ENCODE results near the gene CELF4. TPM values are rescaled to one million over a fixed set of nuclear protein-coding genes. Genes with fewer than 3 reads are reported as not detected.

The CELF4 gene
- total and polyA plus RNA-seq, 2 of the 4 experiments (the other 2 are of a cell fraction): not detected

DNA sequence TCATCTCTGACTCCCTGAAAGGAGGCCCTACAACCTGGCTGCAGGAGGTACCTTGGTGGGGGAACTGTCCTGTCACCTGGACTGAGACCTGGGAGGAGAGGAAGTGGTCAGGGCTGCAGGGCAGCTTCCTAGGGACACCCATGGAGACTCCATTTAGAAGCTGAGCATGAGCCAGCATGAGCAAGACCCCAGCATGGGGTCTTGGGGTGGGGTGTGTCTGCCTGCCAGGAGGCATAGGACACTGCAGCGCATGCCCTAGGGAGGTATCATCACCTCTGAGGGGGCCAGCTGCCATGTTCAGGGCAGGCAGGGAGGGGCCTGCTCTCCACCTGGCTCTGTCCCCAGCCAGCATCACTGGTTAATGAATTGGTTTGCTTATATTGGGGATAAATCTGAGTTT, 249.7 kb downstream of the CELF4 start:
- Histone ChIP-seq H3K18ac (ENCODE audit: low read depth, low read length) (no peak overlapping the region), H3K4me2 (ENCODE audit: low read depth, low read length) (no peak overlapping the region), H4K91ac (ENCODE audit: insufficient read depth, low read depth, low read length) (no peak overlapping the region), H3K4ac (ENCODE audit: low read depth, low read length) (no peak overlapping the region), H2AFZ (replicated peaks; ENCODE audit: low read length, poor library complexity) (no peak overlapping the region), H3K4me1 (ENCODE audit: control insufficient read depth, insufficient read depth, low read length) (no peaks in the 10 kb centered on the region), H3K27ac (ENCODE audit: insufficient read depth, low read length) (no peak overlapping the region), H2BK20ac (ENCODE audit: low read depth, low read length) (no peak overlapping the region), H3K9me3 (ENCODE audit: control insufficient read depth, insufficient read depth, low read length) (no peaks in the 10 kb centered on the region), H2AK5ac (ENCODE audit: low read depth, low read length) (no peak overlapping the region), H2AK9ac (replicated peaks; ENCODE audit: low read depth, low read length, poor library complexity) (no peak overlapping the region), H3K9ac (ENCODE audit: low read depth, low read length) (no peak overlapping the region), H2BK5ac (ENCODE audit: low read depth, low read length, poor library complexity, severe bottlenecking) (no peak overlapping the region), H3K79me1 (ENCODE audit: low read depth in 1 of 2, low read length in 2 of 2) (no peaks in the 10 kb centered on the region), H4K20me1 (ENCODE audit: insufficient read depth, low read length) (no peaks in the 10 kb centered on the region), H3K23ac (ENCODE audit: low read depth, low read length) (no peak overlapping the region), H3K27me3 (ENCODE audit: control insufficient read depth, insufficient read depth, low read length) (peaks cover 17% of the 10 kb centered on the region), H3K14ac (replicated peaks; ENCODE audit: low read depth, low read length) (no peak overlapping the region), H3K56ac (ENCODE audit: extremely low read depth, insufficient read depth, low read length) (no peak overlapping the region), H3K4me3 (ENCODE audit: insufficient read depth, low read depth, low read length) (no peak overlapping the region), H3K9me1 (ENCODE audit: insufficient read depth, low read length) (no peaks in the 10 kb centered on the region), H4K5ac (ENCODE audit: low read depth, low read length) (no peak overlapping the region), H2BK15ac (ENCODE audit: low read depth, low read length) (no peak overlapping the region), H4K8ac (ENCODE audit: low read depth in 2 of 2, low read length in 2 of 2) (no peak overlapping the region), H2BK120ac (ENCODE audit: low read depth, low read length) (no peak overlapping the region), H3K36me3 (ENCODE audit: control insufficient read depth, insufficient read depth, low read length) (no peaks in the 10 kb centered on the region)
- TF ChIP-seq MAFK (IDR thresholded peaks at IDR 0.05; ENCODE audit: low read depth, low read length) (no peak), CHD1 (IDR thresholded peaks at IDR 0.05; ENCODE audit: low read depth, low read length) (no peak), RCOR1 (IDR thresholded peaks at IDR 0.05; ENCODE audit: insufficient replicate concordance, low read length) (no peak), RFX5 (IDR thresholded peaks at IDR 0.05; ENCODE audit: low read depth, low read length) (no peak), MXI1 (IDR thresholded peaks at IDR 0.05; ENCODE audit: borderline replicate concordance, low read depth, low read length) (no peak), USF2 (IDR thresholded peaks at IDR 0.05; ENCODE audit: low read depth, low read length) (no peak), BHLHE40 (IDR thresholded peaks at IDR 0.05; ENCODE audit: low read depth, low read length) (no peak), FOS (IDR thresholded peaks at IDR 0.05; ENCODE audit: low read depth, low read length) (no peak), NFE2L2 (IDR thresholded peaks at IDR 0.05; ENCODE audit: low read depth, low read length) (no peak), RAD21 (IDR thresholded peaks at IDR 0.05; ENCODE audit: low read length) (no peak), MAZ (IDR thresholded peaks at IDR 0.05; ENCODE audit: borderline replicate concordance, low read depth, low read length) (no peak), CEBPB (IDR thresholded peaks at IDR 0.05; ENCODE audit: low read depth, low read length) (no peak), POLR2A (IDR thresholded peaks at IDR 0.05; ENCODE audit: low read depth, low read length) (no peak), SMC3 (IDR thresholded peaks at IDR 0.05; ENCODE audit: low read depth, low read length) (no peak), ELK1 (IDR thresholded peaks at IDR 0.05; ENCODE audit: borderline replicate concordance, low read depth, low read length) (no peak)
- TF ChIP-seq, protein P1, sequence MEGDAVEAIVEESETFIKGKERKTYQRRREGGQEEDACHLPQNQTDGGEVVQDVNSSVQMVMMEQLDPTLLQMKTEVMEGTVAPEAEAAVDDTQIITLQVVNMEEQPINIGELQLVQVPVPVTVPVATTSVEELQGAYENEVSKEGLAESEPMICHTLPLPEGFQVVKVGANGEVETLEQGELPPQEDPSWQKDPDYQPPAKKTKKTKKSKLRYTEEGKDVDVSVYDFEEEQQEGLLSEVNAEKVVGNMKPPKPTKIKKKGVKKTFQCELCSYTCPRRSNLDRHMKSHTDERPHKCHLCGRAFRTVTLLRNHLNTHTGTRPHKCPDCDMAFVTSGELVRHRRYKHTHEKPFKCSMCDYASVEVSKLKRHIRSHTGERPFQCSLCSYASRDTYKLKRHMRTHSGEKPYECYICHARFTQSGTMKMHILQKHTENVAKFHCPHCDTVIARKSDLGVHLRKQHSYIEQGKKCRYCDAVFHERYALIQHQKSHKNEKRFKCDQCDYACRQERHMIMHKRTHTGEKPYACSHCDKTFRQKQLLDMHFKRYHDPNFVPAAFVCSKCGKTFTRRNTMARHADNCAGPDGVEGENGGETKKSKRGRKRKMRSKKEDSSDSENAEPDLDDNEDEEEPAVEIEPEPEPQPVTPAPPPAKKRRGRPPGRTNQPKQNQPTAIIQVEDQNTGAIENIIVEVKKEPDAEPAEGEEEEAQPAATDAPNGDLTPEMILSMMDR (conservative IDR thresholded peaks at IDR 0.05; ENCODE audit: low read depth, low read length): no peak
- WGBS, 2 experiments (ENCODE audit: extremely low coverage in 2 of 2, insufficient read length in 1 of 2): no CpG with 5 or more reads among the region's 1 CpG
- ATAC-seq (ENCODE audit: low read depth) (no peak), DNase-seq (no peak)
- POLR2A ChIA-PET (ENCODE audit: unreplicated experiment): no interaction called here
- in situ Hi-C loops (cut with MboI; ENCODE audit: low sequenced_read_pairs) (no loop called here), intact Hi-C loops (cut with micrococcal nuclease) (no loop called here), dilution Hi-C loops (cut with HindIII; ENCODE audit: low sequenced_read_pairs, unreplicated experiment) (no loop called here)
- CTCF ChIA-PET: no interaction called here
- no TSS peak for BruUV-seq (replicated peaks)
